GM19099 (cell line): ENCODE results near the gene TFR2.

Experiments
- POLR2A ChIP-seq: IDR thresholded peaks from 3 replicates; pipeline ENCODE4 v1.6.1; 2011; ENCODE audit warnings: low read depth; ENCODE audit not compliant: insufficient read length; ENCODE audit errors: extremely low read depth

The TFR2 gene

DNA sequence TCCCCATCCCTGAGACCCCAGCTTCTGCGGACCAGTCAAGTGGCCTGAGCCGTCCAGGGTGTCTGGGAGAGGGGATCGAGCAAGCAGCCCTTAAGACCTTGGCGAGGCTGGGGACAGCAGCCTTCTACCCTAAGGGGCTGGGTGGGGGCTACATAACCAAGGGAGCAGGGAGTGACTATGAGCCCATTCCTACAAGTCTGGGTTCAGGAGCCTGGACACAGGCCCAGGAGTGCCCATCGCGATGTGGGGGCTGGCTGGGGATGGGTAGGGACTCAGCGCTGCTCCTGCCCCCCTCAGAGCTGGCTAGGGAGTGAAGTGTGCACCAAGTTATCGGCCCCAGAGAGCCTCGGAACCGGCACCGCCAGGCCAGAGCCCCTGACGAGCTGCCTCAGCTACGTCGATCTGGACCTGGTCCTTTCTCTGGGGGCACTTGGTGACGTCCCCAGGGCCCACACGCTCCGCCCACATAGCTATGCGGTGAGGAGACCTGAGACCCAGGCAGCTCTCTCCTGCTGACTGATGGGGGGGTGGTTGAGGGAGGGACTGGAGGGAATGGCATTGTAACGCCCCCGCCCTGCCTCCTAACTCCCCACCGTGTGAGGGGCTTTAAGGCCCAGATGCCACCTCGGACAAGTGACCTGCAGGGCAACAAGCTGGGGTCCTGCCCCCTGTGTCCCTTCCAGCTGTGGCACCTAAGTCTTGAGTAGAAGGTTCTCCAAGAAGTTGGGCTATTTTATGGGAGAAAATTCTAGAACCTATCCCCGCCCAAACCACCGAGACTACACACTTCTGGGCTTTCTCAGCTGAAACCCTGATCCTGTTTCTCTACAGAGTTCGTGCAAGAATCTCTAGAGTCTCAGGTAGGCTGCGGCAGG lies 70.2 kb downstream of the TFR2 start:
- TF ChIP-seq POLR2A = no peak
